Mesenchymal stem cell (in vitro differentiated cells and primary cell): ENCODE results near the gene MT3.

ENCODE experiments used
- DNase-seq: peaks from one replicate; pipeline ENCODE4 v3.0.0-alpha.2; 2013
- H2AFZ ChIP-seq: one replicate; pipeline ENCODE4 v1.6.1; 2013; ENCODE audit warnings: low read depth, mild to moderate bottlenecking, control low read depth, inconsistent platforms, low read length, moderate library complexity
- H2AK5ac ChIP-seq: 2 replicates; pipeline ENCODE4 v1.6.1; 2013; ENCODE audit warnings: low read length, moderate library complexity, mild to moderate bottlenecking, inconsistent platforms; ENCODE audit not compliant: severe bottlenecking
- H2BK120ac ChIP-seq: one replicate; pipeline ENCODE4 v1.6.1; 2013; ENCODE audit warnings: low read depth, mild to moderate bottlenecking, inconsistent platforms, low read length, moderate library complexity
- H2BK12ac ChIP-seq, 2 experiments: one replicate each; pipeline ENCODE4 v1.6.1; 2013; ENCODE audit warnings: inconsistent platforms in 2 of 2, low read length in 2 of 2, mild to moderate bottlenecking in 2 of 2, moderate library complexity in 2 of 2, control low read depth in 1 of 2
- H2BK15ac ChIP-seq: one replicate; pipeline ENCODE4 v1.6.1; 2013; ENCODE audit warnings: mild to moderate bottlenecking, low read depth, inconsistent platforms; ENCODE audit not compliant: poor library complexity, severe bottlenecking
- H2BK5ac ChIP-seq: 2 replicates; pipeline ENCODE4 v1.6.1; 2013; ENCODE audit warnings: low read depth, mild to moderate bottlenecking, low read length, control low read depth, inconsistent platforms; ENCODE audit not compliant: poor library complexity, severe bottlenecking
- H3K14ac ChIP-seq, 2 experiments: one replicate each; pipeline ENCODE4 v1.6.1; 2013; ENCODE audit warnings: inconsistent platforms in 2 of 2, low read length in 2 of 2, control low read depth in 1 of 2, mild to moderate bottlenecking in 1 of 2, moderate library complexity in 1 of 2
- H3K18ac ChIP-seq, 2 experiments: one replicate each; pipeline ENCODE4 v1.6.1; 2013; ENCODE audit warnings: inconsistent platforms in 2 of 2, low read length in 2 of 2, control low read depth in 1 of 2, low read depth in 1 of 2, mild to moderate bottlenecking in 1 of 2
- H3K23ac ChIP-seq, 2 experiments: one replicate each; pipeline ENCODE4 v1.6.1; 2013; ENCODE audit warnings: inconsistent platforms in 2 of 2, low read length in 2 of 2, mild to moderate bottlenecking in 2 of 2, moderate library complexity in 2 of 2, control low read depth in 1 of 2
- H3K27ac ChIP-seq: 2 replicates; pipeline ENCODE4 v1.5.1; 2013; ENCODE audit warnings: mild to moderate bottlenecking, moderate library complexity, low read length, control low read depth, inconsistent platforms; ENCODE audit not compliant: poor library complexity, severe bottlenecking
- H3K27me3 ChIP-seq, 2 experiments: 2 replicates each; pipeline versions ENCODE4 v1.6.1 to v1.7.0; 2013; ENCODE audit warnings: low read length in 2 of 2, mild to moderate bottlenecking in 2 of 2, moderate library complexity in 2 of 2, control low read depth in 1 of 2, inconsistent platforms in 1 of 2; ENCODE audit not compliant: control insufficient read depth in 1 of 2, insufficient read depth in 1 of 2
- H3K36me3 ChIP-seq, 2 experiments: 2 replicates each; pipeline versions ENCODE4 v1.6.1 to v1.7.0; 2013; ENCODE audit warnings: low read length in 2 of 2, control low read depth in 1 of 2, inconsistent platforms in 1 of 2, low read depth in 1 of 2, mild to moderate bottlenecking in 1 of 2; ENCODE audit not compliant: insufficient read depth in 2 of 2, control insufficient read depth in 1 of 2
- H3K4ac ChIP-seq, 2 experiments: one replicate each; pipeline ENCODE4 v1.6.1; 2013; ENCODE audit warnings: inconsistent platforms in 2 of 2, low read length in 2 of 2, mild to moderate bottlenecking in 2 of 2, moderate library complexity in 2 of 2, control low read depth in 1 of 2, low read depth in 1 of 2
- H3K4me1 ChIP-seq: 2 replicates; pipeline ENCODE4 v1.6.1; 2013; ENCODE audit warnings: low read depth, low read length, control low read depth; ENCODE audit not compliant: control insufficient read depth, insufficient read depth
- H3K4me2 ChIP-seq: 2 replicates; pipeline ENCODE4 v1.6.1; 2013; ENCODE audit warnings: low read length, mild to moderate bottlenecking, inconsistent platforms; ENCODE audit not compliant: poor library complexity, severe bottlenecking
- H3K4me3 ChIP-seq, 2 experiments: 2 replicates each; pipeline versions ENCODE4 v1.5.1 to v1.7.0; 2013; ENCODE audit warnings: low read length in 2 of 2, mild to moderate bottlenecking in 2 of 2, control low read depth in 1 of 2, low read depth in 1 of 2; ENCODE audit not compliant: insufficient read depth in 1 of 2
- H3K79me1 ChIP-seq: replicated peaks from 2 replicates; pipeline ENCODE4 v1.6.1; 2013; ENCODE audit warnings: mild to moderate bottlenecking, control low read depth, low read length, inconsistent platforms; ENCODE audit not compliant: poor library complexity, severe bottlenecking
- H3K9ac ChIP-seq: 2 replicates; pipeline ENCODE4 v1.7.0; 2013; ENCODE audit warnings: mild to moderate bottlenecking, low read length, moderate library complexity
- H3K9me3 ChIP-seq: 2 replicates; pipeline ENCODE4 v1.7.0; 2013; ENCODE audit warnings: mild to moderate bottlenecking, low read length; ENCODE audit not compliant: control insufficient read depth
- H4K8ac ChIP-seq: one replicate; pipeline ENCODE4 v1.6.1; 2013; ENCODE audit warnings: inconsistent platforms, mild to moderate bottlenecking, low read length, moderate library complexity
- H4K91ac ChIP-seq: one replicate; pipeline ENCODE4 v1.6.1; 2013; ENCODE audit warnings: mild to moderate bottlenecking, low read length, inconsistent platforms
- WGBS: methylation state at CpG from one replicate; pipeline ENCODE4 v1.1.7; 2013; ENCODE audit warnings: mixed read lengths; 5-methylcytosine and 5-hydroxymethylcytosine counted together

The MT3 gene

DNA sequence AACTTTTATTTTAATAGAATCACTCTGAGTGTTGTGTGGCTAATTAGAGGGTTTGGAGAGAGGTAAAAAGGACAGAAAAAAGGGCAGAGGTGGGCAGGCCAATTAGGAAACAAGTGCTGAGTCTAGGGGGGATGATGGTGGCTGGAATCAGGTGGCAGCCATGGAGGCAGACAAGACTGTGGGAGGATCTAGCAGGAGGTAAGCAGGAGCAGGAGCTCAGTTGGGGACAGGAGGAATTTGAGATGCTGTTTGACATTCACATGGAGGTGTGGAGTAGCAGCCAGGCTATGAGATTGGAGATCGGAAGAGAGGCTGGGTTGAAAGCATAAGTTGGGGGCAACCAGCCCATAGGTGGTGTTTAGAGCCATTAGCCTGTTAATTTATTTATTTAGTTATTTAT lies 28.2 kb upstream of the MT3 start:
- H3K36me3 ChIP-seq, result no peaks in the 10 kb centered on the region
- no peak overlapping the region for H3K4me3 ChIP-seq
- H4K91ac ChIP-seq, result no peak overlapping the region
- H2BK12ac ChIP-seq, result no peak overlapping the region
- H3K18ac ChIP-seq, result no peak overlapping the region
- no peaks in the 10 kb centered on the region for H3K9me3 ChIP-seq
- no peak overlapping the region for H2BK5ac ChIP-seq
- H3K14ac ChIP-seq, result no peak overlapping the region
- no peak overlapping the region for H3K27ac ChIP-seq
- H3K4me1 ChIP-seq, result no peaks in the 10 kb centered on the region
- H3K79me1 ChIP-seq, result no peaks in the 10 kb centered on the region
- H3K9ac ChIP-seq, result no peak overlapping the region
- no peak overlapping the region for H4K8ac ChIP-seq
- H3K23ac ChIP-seq, result no peak overlapping the region
- no peak overlapping the region for H3K4me2 ChIP-seq
- no peak overlapping the region for H3K4ac ChIP-seq
- no peak overlapping the region for H2AK5ac ChIP-seq
- no peak overlapping the region for H2BK15ac ChIP-seq
- H2AFZ ChIP-seq, result no peak overlapping the region
- WGBS, result 86% methylated on average over 1 of the region's 1 CpG
- DNase-seq, result no peak
- H3K27me3 ChIP-seq, result peaks cover 15 to 42% of the 10 kb centered on the region in 2 experiments
- no peak overlapping the region for H2BK120ac ChIP-seq

DNA sequence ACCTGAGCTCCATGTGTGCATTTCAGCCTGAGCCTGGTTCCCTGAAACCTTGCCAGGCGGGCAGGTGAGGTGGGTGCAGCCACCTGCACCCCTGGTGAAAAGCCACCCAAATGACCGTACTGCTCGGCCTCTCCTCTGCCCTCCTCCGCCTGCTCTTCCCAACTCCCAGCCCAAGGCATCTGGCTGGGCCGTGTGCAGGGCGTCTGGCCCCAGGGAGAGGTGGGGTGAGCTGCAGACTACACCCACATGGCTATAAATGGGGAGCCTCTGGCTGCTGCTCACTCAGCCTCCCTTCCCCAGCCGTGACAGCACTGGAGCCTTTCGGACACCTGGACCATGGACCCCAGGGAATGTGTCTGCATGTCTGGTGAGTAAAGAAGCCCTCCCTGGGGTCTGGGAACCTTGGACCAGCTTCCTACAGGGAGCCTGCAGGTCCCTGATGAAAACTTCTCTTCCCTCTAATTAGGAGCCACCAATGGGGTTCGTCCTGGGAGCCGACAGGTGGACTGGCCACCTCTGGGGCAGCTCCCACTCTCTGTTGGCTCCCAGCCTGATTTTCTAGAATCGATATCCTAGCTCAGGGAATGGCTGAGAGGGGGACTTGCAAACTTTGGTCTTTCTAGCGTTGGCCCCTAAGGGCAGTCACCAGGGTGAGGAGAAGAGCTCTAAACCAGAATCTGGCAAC lies 24.4 kb upstream of the MT3 start, which contains the start of gene MT4:
TSS of gene MT4 (plus strand) at position 281 of the 685 bp plus-strand sequence. CDS start at position 337, 56 bp downstream.
- Histone ChIP-seq H3K27me3 (peaks cover 37 to 56% of the 10 kb centered on the region in 2 experiments), H3K4me1 (no peaks in the 10 kb centered on the region), H3K9ac (no peak within 1 kb of the TSS), H3K23ac (no peak within 1 kb of the TSS), H4K8ac (no peak within 1 kb of the TSS), H2BK12ac (no peak within 1 kb of the TSS), H3K27ac (no peak within 1 kb of the TSS), H3K9me3 (no peaks in the 10 kb centered on the region), H3K36me3 (no peaks in the 10 kb centered on the region), H2BK5ac (no peak within 1 kb of the TSS), H3K79me1 (no peaks in the 10 kb centered on the region), H2BK120ac (no peak within 1 kb of the TSS), H3K4ac (no peak within 1 kb of the TSS), H3K18ac (no peak within 1 kb of the TSS), H2BK15ac (no peak within 1 kb of the TSS), H2AFZ (no peak within 1 kb of the TSS), H2AK5ac (no peak within 1 kb of the TSS), H4K91ac (no peak within 1 kb of the TSS), H3K4me2 (no peak within 1 kb of the TSS), H3K14ac (no peak within 1 kb of the TSS), H3K4me3 (no peak within 1 kb of the TSS)
- WGBS, result 87% methylated on average over 10 of the region's 12 CpGs
- DNase-seq, result no peak

DNA sequence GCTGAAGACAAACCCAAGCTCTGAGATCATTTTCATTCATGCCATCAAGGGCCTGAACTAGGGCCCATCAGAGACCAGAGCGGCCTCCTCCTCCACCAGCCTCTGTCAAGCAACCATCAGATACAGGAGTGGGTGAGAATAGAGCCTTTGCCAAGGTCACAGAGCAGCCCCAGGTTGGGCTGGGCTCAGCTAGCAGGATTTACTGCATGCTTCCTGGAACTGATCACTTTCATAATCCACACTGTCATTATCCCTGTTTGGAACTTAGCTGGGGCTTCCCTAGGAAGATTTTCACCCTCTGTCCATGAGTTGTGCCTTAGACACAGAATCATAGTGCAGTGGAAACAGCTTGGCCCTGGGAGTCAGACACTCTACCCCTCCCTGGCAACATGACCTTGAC lies 19.4 kb upstream of the MT3 start:
- peaks cover 32 to 41% of the 10 kb centered on the region in 2 experiments for H3K27me3 ChIP-seq
- 74% methylated on average over 1 of the region's 1 CpG for WGBS
- H2BK120ac ChIP-seq, result no peak overlapping the region
- H3K14ac ChIP-seq, result no peak overlapping the region
- H3K27ac ChIP-seq, result no peak overlapping the region
- H2BK5ac ChIP-seq, result no peak overlapping the region
- H4K91ac ChIP-seq, result no peak overlapping the region
- H2AK5ac ChIP-seq, result no peak overlapping the region
- no peak overlapping the region for H2BK15ac ChIP-seq
- H3K9ac ChIP-seq, result no peak overlapping the region
- no peak overlapping the region for H3K4me3 ChIP-seq
- no peak overlapping the region for H2BK12ac ChIP-seq
- no peak overlapping the region for H4K8ac ChIP-seq
- H3K9me3 ChIP-seq, result no peaks in the 10 kb centered on the region
- no peak for DNase-seq
- no peaks in the 10 kb centered on the region for H3K36me3 ChIP-seq
- H3K4me2 ChIP-seq, result no peak overlapping the region
- no peak overlapping the region for H2AFZ ChIP-seq
- no peaks in the 10 kb centered on the region for H3K4me1 ChIP-seq
- H3K4ac ChIP-seq, result no peak overlapping the region
- no peaks in the 10 kb centered on the region for H3K79me1 ChIP-seq
- no peak overlapping the region for H3K18ac ChIP-seq
- H3K23ac ChIP-seq, result no peak overlapping the region

- Histone ChIP-seq H4K8ac (no peak overlapping the region), H3K14ac (no peak overlapping the region), H3K9me3 (no peaks in the 10 kb centered on the region), H2BK120ac (no peak overlapping the region), H4K91ac (no peak overlapping the region), H3K79me1 (no peaks in the 10 kb centered on the region), H2BK5ac (no peak overlapping the region), H3K23ac (no peak overlapping the region), H3K4ac (no peak overlapping the region), H3K4me2 (no peak overlapping the region), H3K4me1 (no peaks in the 10 kb centered on the region), H3K27me3 (peaks cover 22 to 28% of the 10 kb centered on the region in 2 experiments), H3K36me3 (no peaks in the 10 kb centered on the region), H2BK15ac (no peak overlapping the region), H3K27ac (no peak overlapping the region), H3K4me3 (no peak overlapping the region), H2AK5ac (no peak overlapping the region), H3K9ac (no peak overlapping the region), H3K18ac (no peak overlapping the region), H2AFZ (no peak overlapping the region), H2BK12ac (no peak overlapping the region)
- WGBS, result 90% methylated on average over 11 of the region's 11 CpGs
- DNase-seq, result no peak
Measured at GRCh38 chr16:56571525-56571924, 17.8 kb upstream of the MT3 start.
